Occipital lobe (tissue), 2 donors: ENCODE measurements around the gene RIPK3. TPM values are rescaled to one million over a fixed set of nuclear protein-coding genes. Genes with fewer than 3 reads are reported as not detected.

Experiments
- DNase-seq: peaks from one replicate; lab custom pipeline; 2025; lab: John Stamatoyannopoulos, UW
- total RNA-seq: library from RNA; depleted of rRNA; stranded (reverse); fragments of >200 nt; gene quantifications from one replicate; pipeline ENCODE4 v1.2.3, GENCODE V29; 2014

The RIPK3 gene
- total RNA-seq, 1 donor from 2014 or later = 0.47 TPM

- DNase-seq = no peak
Measured at GRCh38 chr14:24324024-24324423, 15.8 kb downstream of the RIPK3 start.

DNA sequence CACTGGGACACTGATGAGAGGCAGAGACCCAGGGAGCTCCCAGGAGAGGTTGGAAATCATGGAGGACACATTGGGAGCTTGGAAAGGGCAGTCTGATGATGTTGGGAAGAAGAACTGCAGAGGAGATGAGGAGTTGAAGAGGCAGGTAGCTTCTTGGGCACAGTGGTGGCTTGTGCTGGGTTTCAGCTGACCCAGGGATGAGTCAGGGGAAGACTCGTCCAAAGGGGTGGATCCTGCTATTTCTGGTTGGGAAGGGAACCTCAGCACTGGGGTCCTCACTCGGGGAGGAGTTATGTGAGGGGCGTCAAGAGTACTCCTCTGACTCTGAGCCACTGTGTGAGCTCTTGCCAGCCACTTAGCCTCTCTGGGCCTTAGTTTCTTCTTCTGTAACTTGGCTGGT is 16.4 kb downstream of the RIPK3 start:
- no peak for DNase-seq

DNA sequence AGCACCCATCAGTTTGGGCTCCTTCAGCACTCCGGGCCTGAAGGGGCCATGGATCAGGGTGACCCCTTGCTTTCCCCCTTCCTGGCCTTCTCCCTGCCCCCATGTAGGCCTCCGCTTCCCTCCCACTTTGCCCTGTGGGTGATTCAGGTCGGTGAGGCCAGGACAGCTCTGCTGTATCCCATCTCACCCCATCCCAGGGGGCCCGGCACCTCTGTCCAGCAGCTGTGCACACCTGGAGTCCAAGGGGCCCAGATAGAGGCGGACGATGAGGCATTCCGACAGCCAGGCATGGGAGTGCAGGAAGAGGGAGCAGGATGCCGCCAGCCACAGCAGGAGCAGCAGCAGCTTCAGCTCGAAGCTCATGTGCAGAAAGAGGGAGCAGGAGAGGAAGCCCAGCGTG is 17.1 kb downstream of the RIPK3 start:
- no peak for DNase-seq

DNA sequence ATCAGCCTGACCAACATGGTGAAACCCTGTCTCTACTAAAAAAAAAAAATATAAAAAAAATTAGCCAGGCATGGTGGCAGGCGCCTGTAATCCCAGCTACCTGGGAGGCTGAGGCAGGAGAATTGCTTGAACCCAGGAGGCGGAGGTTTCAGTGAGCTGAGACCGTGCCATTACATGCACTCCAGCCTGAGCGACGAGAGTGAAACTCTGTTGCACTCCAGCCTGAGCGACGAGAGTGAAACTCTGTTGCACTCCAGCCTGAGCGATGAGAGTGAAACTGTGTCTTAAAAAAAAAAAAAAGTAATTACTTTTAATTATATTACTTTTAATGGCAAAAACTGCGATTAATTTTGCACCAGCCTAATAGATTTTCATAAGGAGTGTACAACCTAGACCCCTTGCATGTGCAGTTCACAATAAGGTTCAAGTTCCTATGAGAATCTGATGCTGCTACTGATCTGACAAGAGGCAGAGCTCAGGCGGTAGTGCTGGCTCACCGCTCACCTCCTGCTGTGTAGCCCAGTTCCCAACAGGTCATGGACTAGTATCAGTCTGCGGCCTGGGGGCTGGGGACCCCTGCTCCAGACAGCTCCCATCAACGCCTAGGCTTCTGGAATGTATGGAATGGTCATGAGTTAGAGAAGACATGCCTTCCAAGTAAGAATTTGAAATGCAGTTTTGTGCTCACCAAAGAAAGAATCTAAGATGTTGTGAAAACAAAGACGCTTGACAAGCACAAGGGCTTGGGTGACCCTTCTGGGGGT is 18.4 kb downstream of the RIPK3 start:
- DNase-seq = no peak

DNA sequence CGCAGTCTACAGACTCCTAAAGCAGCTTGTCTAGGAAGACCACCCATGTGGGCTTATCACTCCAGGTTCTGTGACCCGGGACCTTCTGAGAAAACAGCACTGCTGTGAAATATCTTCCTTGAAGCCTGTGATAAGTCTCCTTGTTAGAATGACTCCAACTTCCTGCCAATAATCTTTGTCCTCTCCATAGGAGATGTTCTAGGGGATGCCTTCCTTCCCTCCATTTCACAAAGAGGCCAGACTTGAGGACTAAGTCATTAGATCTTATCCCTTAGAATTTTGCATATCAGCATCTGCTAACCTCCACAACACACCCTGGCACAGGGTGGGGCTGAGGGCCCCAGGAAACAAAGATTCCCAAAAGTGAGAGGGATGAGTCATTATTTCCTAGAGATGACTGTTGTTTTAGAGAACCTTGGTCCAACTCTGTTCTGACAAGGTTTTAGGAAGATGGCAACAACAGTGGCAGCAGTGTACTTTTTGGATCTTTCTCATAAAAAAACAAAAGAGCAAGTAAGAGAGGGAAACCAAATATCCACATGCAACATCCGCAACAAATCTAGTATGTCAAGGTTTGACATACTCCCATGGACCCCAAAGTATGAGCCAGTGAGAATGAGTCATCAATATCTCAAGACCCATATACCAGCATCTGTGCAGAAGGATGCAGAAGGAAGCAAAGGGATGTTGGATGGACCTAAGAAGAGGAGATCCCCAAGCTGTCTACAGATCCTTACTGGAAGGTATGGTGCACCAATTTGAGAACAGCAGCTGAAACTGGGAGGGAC is 22.5 kb downstream of the RIPK3 start:
- DNase-seq = no peak

DNA sequence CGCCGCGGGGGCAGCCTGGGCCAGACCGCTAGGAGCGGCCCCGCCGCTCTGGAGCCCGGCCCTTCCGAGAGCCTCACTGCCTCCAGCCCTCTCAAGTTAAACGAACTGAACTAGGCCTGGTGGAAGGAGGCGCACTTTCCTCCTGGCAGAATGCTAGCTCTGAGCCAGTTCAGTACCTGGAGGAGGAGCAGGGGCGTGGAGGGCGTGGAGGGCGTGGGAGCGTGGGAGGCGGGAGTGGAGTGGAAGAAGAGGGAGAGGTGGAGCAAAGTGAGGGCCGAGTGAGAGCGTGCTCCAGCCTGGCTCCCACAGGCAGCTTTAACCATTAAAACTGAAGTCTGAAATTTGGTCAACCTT is 23.2 kb downstream of the RIPK3 start:
- no peak for DNase-seq

DNA sequence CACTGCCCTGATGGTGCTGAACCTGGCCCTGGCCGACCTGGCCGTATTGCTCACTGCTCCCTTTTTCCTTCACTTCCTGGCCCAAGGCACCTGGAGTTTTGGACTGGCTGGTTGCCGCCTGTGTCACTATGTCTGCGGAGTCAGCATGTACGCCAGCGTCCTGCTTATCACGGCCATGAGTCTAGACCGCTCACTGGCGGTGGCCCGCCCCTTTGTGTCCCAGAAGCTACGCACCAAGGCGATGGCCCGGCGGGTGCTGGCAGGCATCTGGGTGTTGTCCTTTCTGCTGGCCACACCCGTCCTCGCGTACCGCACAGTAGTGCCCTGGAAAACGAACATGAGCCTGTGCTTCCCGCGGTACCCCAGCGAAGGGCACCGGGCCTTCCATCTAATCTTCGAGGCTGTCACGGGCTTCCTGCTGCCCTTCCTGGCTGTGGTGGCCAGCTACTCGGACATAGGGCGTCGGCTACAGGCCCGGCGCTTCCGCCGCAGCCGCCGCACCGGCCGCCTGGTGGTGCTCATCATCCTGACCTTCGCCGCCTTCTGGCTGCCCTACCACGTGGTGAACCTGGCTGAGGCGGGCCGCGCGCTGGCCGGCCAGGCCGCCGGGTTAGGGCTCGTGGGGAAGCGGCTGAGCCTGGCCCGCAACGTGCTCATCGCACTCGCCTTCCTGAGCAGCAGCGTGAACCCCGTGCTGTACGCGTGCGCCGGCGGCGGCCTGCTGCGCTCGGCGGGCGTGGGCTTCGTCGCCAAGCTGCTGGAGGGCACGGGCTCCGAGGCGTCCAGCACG is 23.8 kb downstream of the RIPK3 start:
- DNase-seq = no peak

DNA sequence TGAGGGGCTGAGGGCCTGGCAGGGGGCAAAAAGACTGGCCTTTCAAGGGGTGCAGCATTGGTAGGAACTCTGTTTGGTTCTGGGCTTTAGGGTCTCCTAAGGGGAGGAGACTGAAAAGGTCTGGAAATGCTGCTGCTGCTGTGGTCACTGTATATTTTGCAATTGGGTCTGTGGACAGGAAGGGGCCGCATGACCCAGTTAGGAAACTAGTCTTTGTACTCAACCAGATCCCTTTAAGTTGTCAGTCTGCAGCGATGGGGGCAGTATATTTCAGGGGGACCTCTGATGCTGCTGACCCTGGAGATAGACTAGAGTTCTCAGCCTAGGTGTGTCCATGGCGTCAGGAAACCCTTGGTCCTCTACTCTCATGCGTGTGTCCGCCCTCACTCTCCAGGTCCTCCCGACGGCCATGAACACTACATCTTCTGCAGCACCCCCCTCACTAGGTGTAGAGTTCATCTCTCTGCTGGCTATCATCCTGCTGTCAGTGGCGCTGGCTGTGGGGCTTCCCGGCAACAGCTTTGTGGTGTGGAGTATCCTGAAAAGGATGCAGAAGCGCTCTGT is 24.5 kb downstream of the RIPK3 start:
- DNase-seq = no peak

DNA sequence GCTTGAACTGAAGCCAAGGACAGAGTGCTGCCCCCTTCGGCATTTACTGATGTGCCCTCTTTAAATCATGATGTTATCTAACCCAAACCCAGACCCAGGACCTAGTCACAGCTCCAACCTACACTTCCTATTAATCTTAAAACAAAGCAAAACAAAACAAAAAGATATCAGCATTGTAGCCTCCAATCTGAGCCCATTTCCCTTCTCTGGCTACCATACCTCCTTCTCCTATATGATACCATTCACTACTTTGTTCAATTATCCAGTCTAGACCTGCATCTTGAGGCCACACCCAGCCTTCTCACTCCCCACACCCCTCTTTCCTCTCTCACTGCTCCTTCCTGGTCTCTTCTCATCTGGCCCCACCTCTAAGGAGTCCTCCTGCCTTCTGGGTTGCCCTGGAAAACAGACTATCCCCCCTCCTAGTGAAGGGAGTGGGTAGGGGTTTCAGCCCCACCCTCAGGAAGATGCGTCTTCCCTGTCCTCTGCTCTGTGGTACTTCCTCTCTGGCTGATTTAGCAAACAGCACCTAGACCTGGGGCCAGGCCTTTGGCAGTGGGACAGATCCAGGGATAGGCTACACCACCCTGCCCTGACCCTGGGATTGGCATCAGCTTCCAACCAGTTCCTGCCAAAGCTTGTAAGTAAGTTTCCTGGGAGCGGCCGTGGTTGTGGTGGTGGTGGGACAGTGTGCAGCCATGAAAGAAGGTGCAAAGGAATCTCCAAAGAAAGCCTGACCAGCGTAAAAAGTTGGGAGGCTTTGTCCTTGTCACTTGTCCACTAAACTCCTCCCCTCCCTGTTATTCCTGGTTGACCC is 25.2 kb downstream of the RIPK3 start:
- no peak for DNase-seq

DNA sequence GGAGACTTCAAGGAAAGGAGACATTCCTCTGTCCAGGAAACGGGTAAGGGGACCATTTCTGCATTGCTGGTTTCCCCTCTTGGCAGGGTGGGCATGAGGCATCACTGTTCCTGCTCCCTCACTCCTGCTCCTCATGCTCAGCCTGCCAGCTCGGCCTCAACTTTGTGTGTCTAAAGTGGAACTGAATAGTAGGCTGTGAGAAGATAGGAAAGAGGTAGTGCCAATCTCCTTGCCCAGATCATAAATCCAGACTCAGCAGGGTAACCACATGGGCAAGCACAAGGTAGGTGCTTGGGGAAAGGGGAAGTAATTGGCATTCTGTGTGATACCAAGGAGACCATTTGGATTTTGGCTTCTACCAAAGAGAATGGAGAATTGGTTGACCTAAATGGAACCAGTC is 25.9 kb downstream of the RIPK3 start:
- DNase-seq = no peak

- no peak for DNase-seq
Measured at GRCh38 chr14:24312736-24313507, 26.9 kb downstream of the RIPK3 start.

DNA sequence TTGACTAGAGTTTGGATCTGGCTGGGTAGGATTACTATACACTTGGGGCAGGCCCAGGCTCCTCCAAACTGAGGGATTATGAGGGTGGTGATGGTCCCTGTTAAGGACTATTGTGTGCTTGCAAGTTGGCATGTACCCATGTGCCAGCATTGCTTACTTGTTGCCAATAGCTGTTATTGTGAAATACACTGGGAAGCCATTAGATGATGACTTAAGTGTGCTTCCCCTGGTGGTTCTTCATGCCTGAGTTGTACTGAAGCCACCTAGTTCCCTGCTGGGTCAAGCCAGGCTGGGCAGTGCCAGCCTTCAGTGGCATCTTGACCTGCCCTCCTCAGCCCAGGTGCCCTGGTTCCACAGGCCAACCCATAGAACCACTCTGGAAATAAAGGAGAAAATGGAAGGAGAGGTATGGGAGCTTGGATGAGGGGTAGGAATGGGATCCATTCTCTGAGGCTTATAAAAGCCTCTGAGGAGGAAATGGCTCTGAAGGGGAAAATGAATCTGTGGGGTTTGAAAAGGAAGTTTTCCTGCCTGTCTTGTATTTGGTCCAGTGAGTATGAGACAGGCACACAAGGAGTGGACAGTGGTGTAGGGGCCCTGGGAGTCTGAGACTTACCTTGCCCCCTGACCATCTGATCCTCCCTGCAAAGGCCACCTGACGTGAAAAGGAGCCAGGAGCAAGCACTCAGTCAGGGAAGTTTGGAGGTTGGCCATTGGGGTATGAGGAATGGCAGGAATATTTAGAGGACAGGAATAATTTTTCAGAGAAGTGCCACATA is 27.8 kb downstream of the RIPK3 start:
- no peak for DNase-seq

GRCh38 chr14:24310646-24311604 is 28.9 kb downstream of the RIPK3 start, which contains the start of gene LTB4R:
Gene LTB4R (plus strand): TSS chr14:24311502. CDS start chr14:24315652, 4,150 bp downstream.
- peak; percentile 34 for DNase-seq

DNA sequence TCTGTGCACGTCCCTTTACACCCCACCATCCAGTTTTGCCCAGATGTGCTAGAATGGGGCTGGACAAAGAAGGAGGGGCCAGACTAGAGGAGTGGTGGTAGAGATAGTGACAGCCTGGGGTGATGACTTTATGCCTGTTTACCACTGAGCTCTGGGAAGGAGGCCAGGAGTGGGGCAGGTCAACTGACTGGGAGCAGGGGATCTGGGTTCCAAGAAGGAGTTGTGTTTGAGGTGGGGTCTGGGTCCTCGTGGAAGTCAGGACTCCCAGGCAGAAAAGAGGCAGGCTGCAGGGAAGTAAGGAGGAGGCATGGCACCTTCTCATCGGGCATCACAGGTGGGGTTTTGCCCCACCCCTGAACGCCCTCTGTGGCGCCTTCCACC is 29.5 kb downstream of the RIPK3 start:
- no peak for DNase-seq

DNA sequence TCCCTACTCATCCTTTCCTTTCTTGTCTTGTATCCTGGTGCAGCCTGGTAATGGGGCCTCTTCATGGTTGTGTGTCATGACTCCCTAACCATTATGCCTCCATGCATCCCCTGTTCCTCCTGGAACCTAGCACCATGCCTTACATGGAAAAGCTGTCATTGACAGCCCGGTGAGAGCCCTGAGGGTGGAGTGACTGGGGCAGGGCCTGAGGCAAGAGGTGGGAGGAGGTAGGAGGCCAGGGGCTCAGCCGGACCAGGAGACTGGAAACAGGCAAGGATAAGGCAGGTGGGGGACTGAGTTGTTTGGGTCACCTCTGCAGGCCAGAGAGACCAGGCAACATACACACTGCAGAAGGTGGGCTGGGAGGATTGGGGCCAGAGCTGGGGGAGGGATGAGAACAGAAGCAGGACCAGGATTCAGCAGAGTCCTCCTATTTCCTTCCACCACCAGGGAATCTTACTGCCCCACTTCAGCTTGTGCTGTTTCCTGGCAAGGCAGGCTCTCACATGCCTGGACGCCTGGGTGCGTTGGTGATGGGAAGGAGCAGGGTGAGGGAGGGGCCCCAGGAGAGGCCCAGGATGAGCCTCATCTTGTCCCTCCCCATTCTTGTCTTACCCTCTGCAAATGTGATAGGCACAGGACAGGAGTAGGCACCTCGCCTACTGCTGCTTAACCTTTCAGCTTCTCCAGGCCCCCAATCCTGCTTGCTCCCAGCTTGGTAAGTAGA is 30.1 kb downstream of the RIPK3 start, which contains the start of gene LTB4R2:
Gene LTB4R2, plus strand, starts transcription at position 603 of the 727 bp plus-strand sequence. CDS start 525 bp downstream, outside the sequence.
- no peak for DNase-seq

DNA sequence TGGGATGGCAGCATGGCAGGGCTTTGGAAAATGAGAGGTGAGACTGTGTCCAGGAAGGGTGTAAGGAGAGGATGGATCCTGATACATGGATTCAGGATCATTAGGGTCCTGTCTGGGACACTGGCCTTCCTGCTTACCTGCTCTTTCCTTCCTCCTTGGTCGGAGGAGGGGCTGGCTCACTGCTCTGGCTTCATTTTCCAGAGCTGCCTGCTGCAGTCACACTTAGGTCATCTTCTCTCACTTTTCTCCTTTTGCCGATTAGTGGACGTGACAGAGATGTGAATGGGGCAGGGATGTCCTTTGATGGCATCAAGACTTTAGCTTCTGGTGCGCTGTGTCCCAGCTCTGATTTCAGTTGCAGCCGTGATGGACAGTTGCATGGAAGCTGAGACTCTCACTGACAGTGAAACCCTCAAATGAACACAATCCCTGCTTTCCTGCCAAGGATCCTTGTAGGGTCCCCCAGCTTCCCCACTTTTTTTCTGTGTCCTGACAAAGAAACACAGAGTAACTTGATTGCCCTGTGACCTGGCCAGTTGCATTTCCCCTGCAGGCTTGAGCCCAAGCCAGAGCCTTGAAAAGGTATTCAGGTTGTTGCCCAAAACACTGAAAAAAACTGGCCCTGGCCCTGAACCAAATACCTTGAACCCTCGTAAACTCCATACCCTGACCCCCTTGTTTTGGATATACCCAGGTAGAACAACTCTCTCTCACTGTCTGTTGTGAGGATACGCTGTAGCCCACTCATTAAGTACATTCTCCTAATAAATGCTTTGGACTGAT is 31.3 kb downstream of the RIPK3 start:
- DNase-seq = no peak
